Small intestine (tissue), 7 donors: ENCODE data around the gene GTF2A1L. TPM values are rescaled to one million over a fixed set of nuclear protein-coding genes. Genes with fewer than 3 reads are reported as not detected.
A peak's percentile ranks its signal among the peaks of the same experiment; 100 is the strongest.

ENCODE experiments used
- DNase-seq, 2 donors: peaks; one replicate each; pipeline versions ENCODE4 v3.0.0 to v3.0.0-alpha.2; 2013
- FAIRE-seq: peaks from 2 replicates; lab custom pipeline; 2012; peaks lifted over from hg19 to GRCh38; lab: Jason Lieb, UNC
- H3K27ac ChIP-seq, 3 donors: one replicate each; pipeline ENCODE4 v1.5.1; 2013; ENCODE audit warnings: low read length in 2 of 3, mild to moderate bottlenecking in 2 of 3, control low read depth in 1 of 3, inconsistent platforms in 1 of 3, low read depth in 1 of 3, moderate library complexity in 1 of 3
- H3K27me3 ChIP-seq, 3 donors: one replicate each; pipeline ENCODE4 v1.6.1; 2013; ENCODE audit warnings: low read length in 3 of 3, inconsistent platforms in 1 of 3; ENCODE audit not compliant: control insufficient read depth in 3 of 3, insufficient read depth in 3 of 3
- H3K36me3 ChIP-seq, 3 donors: one replicate each; pipeline ENCODE4 v1.6.1; 2013; ENCODE audit warnings: low read length in 3 of 3, inconsistent platforms in 1 of 3, low read depth in 1 of 3, mild to moderate bottlenecking in 1 of 3, moderate library complexity in 1 of 3; ENCODE audit not compliant: control insufficient read depth in 3 of 3, insufficient read depth in 2 of 3
- H3K4me1 ChIP-seq, 3 donors: one replicate each; pipeline ENCODE4 v1.6.1; 2013; ENCODE audit warnings: low read length in 2 of 3, inconsistent platforms in 1 of 3, low read depth in 1 of 3, mild to moderate bottlenecking in 1 of 3, moderate library complexity in 1 of 3; ENCODE audit not compliant: control insufficient read depth in 3 of 3, insufficient read depth in 2 of 3
- H3K4me3 ChIP-seq, 3 donors: one replicate each; pipeline ENCODE4 v1.5.1; 2013; ENCODE audit warnings: low read length in 3 of 3, control low read depth in 1 of 3, inconsistent platforms in 1 of 3, low read depth in 1 of 3, mild to moderate bottlenecking in 1 of 3, moderate library complexity in 1 of 3
- H3K9me3 ChIP-seq, 2 donors: one replicate each; pipeline ENCODE4 v1.6.1; 2013; ENCODE audit warnings: low read depth in 1 of 2, low read length in 1 of 2; ENCODE audit not compliant: control insufficient read depth in 2 of 2, insufficient read depth in 1 of 2
- WGBS, 3 donors: extraction: QIAGEN DNeasy Blood & Tissue Kit; methylation state at CpG; one replicate each; pipeline ENCODE4 v1.1.7; 2013; 5-methylcytosine and 5-hydroxymethylcytosine counted together
- polyA plus RNA-seq, 4 donors: library from polyadenylated mRNA; stranded (reverse) in 3 of 4; unstranded in 1 of 4; fragments of 200-250 nt in 3 of 4; fragments of 120-200 nt in 1 of 4; gene quantifications; one replicate each; pipeline versions ENCODE4 v1.2.1 to v1.2.3, GENCODE V29; 2013
- donor health status: healthy with polysubstance abuse.
- donor health status: control.
- donor health status: control.
- donor health status: Bipolar disorder and iron deficiency.
- donor health status: healthy.

The GTF2A1L gene
- polyA plus RNA-seq, 4 donors = 0.04 to 1.6 (median 0.39) TPM; not detected in 1

DNA sequence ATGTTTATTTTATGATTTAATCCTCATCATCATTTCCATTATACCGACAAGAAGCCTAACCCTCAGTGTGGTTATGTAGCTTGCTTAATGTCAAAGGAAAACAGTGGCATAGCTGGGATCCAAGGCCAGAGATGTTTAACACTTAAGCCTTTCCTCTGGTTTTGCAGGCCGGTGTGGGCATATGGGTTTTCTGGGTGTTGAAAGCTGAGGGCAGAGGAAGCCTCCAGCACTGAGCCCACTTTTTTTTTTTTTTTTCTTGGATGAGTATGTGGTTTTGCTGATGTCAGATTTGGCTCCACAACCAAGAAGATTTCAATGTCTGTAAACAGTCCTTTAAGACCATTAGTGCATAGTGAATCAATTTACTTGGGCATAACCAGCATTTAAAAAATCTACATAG is 96.6 kb downstream of the GTF2A1L start:
- no peaks in the 10 kb centered on the region for H3K27me3 ChIP-seq
- DNase-seq = no peak
- WGBS, 3 donors = 60 to 65% (median 60%) methylated on average over 2 of the region's 2 CpGs
- no peak overlapping the region for H3K4me3 ChIP-seq
- H3K9me3 ChIP-seq = no peaks in the 10 kb centered on the region
- no peaks in the 10 kb centered on the region for H3K36me3 ChIP-seq
- H3K4me1 ChIP-seq = peaks cover 0 to 2% (median 2%) of the 10 kb centered on the region in 3 donors
- no peak overlapping the region for H3K27ac ChIP-seq
- no peak for FAIRE-seq

DNA sequence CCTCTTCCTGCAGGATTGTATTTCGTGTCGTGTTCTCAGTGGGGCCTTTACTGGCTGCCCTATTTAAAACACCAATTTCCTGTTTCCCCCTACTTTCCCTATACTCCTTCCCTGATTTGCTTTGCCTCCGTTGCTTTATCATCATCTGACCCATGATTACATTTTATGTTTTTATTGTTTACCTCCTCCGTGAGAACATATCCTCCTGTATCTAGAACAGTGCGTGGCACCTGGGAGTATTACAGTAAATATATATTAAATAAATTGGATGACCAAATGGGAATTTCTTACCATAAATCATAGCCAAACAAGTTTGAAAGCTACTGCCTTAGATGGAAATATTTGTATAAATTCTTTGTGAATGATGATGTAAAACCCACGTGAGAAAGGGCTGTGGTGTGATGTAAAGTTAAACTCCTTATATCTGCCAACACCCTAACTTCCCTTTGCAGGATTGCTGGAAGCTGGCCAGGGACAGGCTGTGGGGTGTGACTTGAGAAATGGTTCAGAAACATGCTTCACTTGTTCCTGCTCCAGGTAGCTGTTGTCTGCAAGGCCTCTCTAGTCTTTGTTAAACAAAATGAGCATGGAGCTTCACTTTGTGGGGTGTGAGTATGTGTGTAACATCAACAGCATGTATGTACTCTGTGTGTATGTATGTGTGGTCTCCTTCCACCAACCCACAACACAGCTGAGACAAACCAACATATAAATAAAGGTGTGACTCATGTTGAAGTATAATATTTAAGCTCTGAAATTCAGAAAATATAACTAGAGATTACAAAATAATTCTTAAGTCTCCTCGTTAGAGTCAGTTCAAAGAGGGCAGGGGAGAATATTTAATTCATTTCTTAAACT is 97.6 kb downstream of the GTF2A1L start:
- Histone ChIP-seq H3K4me1 (peaks cover 0 to 2% (median 2%) of the 10 kb centered on the region in 3 donors), H3K9me3 (no peaks in the 10 kb centered on the region), H3K36me3 (no peaks in the 10 kb centered on the region), H3K4me3 (no peak overlapping the region), H3K27me3 (no peaks in the 10 kb centered on the region), H3K27ac (no peak overlapping the region)
- no peak for FAIRE-seq
- 32 to 50% (median 38%) methylated on average over 7 of the region's 7 CpGs for WGBS, 3 donors
- peak; percentile 47 to 48 for DNase-seq

DNA sequence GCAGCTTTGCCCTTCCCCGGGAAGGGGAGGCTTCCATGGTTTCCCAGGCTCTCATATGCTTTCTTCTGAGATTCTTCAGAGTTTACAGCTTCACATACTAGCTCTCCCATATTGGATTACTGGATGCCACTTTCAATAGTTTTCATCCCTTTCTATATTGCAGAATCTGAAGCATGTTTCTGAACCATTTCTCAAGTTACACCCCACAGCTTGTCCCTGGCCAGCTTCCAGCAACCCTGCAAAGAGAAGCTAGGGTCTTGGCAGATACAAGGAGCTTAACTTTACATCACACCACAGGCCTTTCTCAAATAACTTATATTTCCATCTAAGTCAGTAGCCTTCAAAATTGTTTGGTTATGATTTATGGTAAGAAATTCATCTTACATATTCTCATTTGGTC is 98.3 kb downstream of the GTF2A1L start:
- 61 to 77% (median 70%) methylated on average over 1 of the region's 1 CpG for WGBS, 3 donors
- H3K27me3 ChIP-seq = no peaks in the 10 kb centered on the region
- no peak overlapping the region for H3K4me3 ChIP-seq
- DNase-seq (no peak), FAIRE-seq (no peak)
- H3K27ac ChIP-seq = no peak overlapping the region
- peaks cover 0 to 2% (median 2%) of the 10 kb centered on the region in 3 donors for H3K4me1 ChIP-seq
- no peaks in the 10 kb centered on the region for H3K36me3 ChIP-seq
- H3K9me3 ChIP-seq = no peaks in the 10 kb centered on the region

DNA sequence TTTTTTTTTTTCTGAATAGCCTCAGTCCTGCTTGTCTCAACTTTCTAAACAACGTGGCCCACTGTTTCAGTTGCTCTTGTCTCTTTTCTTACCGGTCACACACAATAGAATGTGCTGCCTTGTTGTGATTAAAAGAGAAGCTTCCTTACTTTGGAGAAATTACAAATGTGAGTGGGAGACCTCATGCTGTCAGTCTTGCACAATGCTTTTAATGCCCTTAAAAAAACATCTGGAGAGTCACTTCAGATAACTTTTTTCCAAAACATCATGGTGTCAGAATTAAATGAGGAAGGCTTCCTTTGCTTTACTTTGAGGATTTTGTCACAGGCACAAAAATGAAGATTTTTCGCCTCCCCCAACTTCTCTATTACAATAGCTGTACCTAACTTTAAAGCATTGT is 100.2 kb downstream of the GTF2A1L start:
- WGBS, 3 donors = 57 to 67% (median 60%) methylated on average over 3 of the region's 3 CpGs
- FAIRE-seq (no peak), DNase-seq (no peak)
- H3K36me3 ChIP-seq = no peaks in the 10 kb centered on the region
- no peaks in the 10 kb centered on the region for H3K27me3 ChIP-seq
- no peaks in the 10 kb centered on the region for H3K9me3 ChIP-seq
- peaks cover 0 to 2% (median 2%) of the 10 kb centered on the region in 3 donors for H3K4me1 ChIP-seq
- no peak overlapping the region for H3K4me3 ChIP-seq
- H3K27ac ChIP-seq = no peak overlapping the region

DNA sequence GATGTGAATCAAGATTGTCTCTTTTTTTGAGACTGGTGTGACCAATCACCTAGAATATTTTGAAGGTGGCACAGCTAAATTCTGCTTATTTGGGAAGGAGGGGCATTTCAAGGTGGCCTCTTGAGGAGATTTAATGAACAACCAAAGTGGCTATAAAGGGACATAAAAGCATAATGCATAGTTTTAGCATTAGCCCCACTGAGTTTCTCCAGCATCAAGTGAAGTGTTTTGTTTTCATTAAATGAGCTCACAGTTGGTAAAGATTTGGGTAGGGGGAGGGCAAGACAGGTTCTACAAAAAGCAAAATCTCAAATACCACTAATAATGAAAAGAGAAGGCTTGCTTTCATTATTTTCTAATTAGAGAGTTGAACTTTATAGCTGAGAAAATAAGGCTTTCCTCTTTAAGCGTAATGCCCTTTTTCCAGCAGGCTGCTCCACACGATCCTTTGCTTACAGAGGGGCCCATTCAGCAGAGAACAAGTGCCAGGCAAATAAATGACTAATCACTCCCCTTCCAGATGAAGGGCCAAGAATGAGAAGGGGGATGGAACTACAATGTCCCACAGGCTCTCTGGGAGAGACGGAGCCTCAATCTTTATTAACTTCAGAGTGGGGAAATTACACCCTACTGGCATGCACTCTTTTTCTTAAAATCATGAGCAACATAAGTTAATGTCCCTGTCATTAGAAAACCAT is 102.0 kb downstream of the GTF2A1L start:
- no peak for DNase-seq
- Histone ChIP-seq H3K9me3 (no peaks in the 10 kb centered on the region), H3K4me3 (no peak overlapping the region), H3K36me3 (no peaks in the 10 kb centered on the region), H3K27me3 (no peaks in the 10 kb centered on the region), H3K27ac (no peak overlapping the region), H3K4me1 (peaks cover 0 to 2% (median 2%) of the 10 kb centered on the region in 3 donors)
- FAIRE-seq = no peak
- WGBS, 3 donors = 35 to 60% (median 48%) methylated on average over 3 of the region's 3 CpGs

DNA sequence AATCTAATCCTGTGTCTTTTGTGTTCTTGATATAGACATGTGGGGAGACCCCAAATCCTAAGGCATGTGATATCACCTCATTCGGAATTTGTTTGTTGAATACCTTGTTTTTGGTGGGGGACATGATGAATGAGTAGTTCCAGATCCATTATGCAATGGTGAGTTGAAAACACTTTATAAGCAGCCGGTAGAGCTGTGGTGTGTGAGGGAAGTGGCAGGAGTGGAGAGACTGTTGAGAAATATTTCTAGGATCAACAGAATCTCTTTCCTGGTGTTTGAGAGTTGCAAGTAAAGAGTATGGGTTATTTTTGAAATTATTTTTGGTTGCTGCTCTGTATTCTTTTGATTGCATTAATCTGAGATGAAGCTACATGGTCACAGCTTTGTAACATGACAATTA is 103.5 kb downstream of the GTF2A1L start:
- FAIRE-seq (no peak), DNase-seq (no peak)
- WGBS, 3 donors = 84 to 91% (median 91%) methylated on average over 2 of the region's 2 CpGs

DNA sequence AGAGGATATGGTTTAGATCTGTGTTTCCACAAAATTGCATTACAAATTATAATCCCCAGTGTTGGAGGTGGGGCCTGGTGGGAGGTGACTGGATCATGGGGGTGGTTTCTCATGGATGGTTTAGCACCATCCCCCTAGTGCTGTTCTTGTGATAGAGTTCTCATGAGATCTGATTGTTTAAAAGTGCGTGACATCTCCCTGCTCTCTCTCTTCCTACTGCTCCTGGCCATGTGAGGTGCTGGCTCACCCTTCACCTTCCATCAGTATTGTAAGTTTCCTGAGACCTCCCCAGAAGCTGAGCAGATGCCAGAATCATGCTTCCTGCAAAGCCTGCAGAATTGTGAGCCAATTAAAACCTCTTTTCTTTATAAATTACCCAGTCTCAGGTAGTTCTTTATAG is 104.7 kb downstream of the GTF2A1L start:
- FAIRE-seq (no peak), DNase-seq (no peak)
- WGBS, 3 donors = 71 to 94% (median 91%) methylated on average over 1 of the region's 1 CpG
- H3K9me3 ChIP-seq = no peaks in the 10 kb centered on the region
- H3K27me3 ChIP-seq = peaks cover 0 to 3% (median 0%) of the 10 kb centered on the region in 3 donors
- H3K4me3 ChIP-seq = no peak overlapping the region
- H3K27ac ChIP-seq = no peak overlapping the region
- H3K36me3 ChIP-seq = no peaks in the 10 kb centered on the region
- no peaks in the 10 kb centered on the region for H3K4me1 ChIP-seq

More for the DNA sequence above, 103.5 kb downstream of the GTF2A1L start:
- Histone ChIP-seq H3K36me3 (no peaks in the 10 kb centered on the region), H3K4me1 (no peaks in the 10 kb centered on the region), H3K27ac (no peak overlapping the region), H3K9me3 (no peaks in the 10 kb centered on the region), H3K27me3 (peaks cover 0 to 3% (median 0%) of the 10 kb centered on the region in 3 donors), H3K4me3 (no peak overlapping the region)

DNA sequence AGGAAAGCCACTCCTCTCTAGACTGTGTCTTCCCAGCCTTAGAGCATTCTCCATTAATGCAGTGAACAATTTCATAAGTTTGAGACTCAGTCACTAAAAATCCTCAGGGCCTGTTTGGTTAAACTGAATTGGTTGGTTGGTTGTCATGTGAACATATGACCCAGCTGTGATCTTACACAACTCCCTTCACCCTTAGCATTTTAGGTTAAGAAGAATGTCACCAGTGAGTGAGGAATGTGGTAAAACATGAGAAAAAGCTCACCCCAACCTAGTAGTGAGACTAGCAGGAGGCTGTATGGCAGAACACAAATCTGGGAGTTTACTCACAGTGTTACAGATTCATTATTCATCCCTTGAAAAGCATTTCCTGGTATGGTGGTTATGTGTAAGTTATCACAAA is 105.5 kb downstream of the GTF2A1L start:
- Histone ChIP-seq H3K4me1 (no peaks in the 10 kb centered on the region), H3K36me3 (no peaks in the 10 kb centered on the region), H3K4me3 (no peak overlapping the region), H3K27me3 (peaks cover 0 to 3% (median 0%) of the 10 kb centered on the region in 3 donors), H3K27ac (no peak overlapping the region), H3K9me3 (no peaks in the 10 kb centered on the region)
- DNase-seq (no peak), FAIRE-seq (no peak)
